Activated effector memory CD4-positive, alpha-beta T cell treated with anti-CD3 and anti-CD28 coated beads, Interleukin-2, amount 50 U/mL, for 16 hours (primary cell): ENCODE measurements around the gene NEBL.
"Not testable (repeated sequence)": the region's sequence is repeated elsewhere in the genome, so short reads cannot be mapped to it uniquely, and the experiment has no call there.

Experiments
- DNase-seq: peaks from one replicate; pipeline ENCODE4 v3.0.0-alpha.2; 2020

Gene NEBL, protein sequence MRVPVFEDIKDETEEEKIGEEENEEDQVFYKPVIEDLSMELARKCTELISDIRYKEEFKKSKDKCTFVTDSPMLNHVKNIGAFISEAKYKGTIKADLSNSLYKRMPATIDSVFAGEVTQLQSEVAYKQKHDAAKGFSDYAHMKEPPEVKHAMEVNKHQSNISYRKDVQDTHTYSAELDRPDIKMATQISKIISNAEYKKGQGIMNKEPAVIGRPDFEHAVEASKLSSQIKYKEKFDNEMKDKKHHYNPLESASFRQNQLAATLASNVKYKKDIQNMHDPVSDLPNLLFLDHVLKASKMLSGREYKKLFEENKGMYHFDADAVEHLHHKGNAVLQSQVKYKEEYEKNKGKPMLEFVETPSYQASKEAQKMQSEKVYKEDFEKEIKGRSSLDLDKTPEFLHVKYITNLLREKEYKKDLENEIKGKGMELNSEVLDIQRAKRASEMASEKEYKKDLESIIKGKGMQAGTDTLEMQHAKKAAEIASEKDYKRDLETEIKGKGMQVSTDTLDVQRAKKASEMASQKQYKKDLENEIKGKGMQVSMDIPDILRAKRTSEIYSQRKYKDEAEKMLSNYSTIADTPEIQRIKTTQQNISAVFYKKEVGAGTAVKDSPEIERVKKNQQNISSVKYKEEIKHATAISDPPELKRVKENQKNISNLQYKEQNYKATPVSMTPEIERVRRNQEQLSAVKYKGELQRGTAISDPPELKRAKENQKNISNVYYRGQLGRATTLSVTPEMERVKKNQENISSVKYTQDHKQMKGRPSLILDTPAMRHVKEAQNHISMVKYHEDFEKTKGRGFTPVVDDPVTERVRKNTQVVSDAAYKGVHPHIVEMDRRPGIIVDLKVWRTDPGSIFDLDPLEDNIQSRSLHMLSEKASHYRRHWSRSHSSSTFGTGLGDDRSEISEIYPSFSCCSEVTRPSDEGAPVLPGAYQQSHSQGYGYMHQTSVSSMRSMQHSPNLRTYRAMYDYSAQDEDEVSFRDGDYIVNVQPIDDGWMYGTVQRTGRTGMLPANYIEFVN

GRCh38 chr10:20897146-20897825 lies at the start of gene NEBL:
Gene NEBL, minus strand, starts transcription at chr10:20897311. Its CDS starts 106 bp downstream, at chr10:20897205.
- no peak for DNase-seq

DNA sequence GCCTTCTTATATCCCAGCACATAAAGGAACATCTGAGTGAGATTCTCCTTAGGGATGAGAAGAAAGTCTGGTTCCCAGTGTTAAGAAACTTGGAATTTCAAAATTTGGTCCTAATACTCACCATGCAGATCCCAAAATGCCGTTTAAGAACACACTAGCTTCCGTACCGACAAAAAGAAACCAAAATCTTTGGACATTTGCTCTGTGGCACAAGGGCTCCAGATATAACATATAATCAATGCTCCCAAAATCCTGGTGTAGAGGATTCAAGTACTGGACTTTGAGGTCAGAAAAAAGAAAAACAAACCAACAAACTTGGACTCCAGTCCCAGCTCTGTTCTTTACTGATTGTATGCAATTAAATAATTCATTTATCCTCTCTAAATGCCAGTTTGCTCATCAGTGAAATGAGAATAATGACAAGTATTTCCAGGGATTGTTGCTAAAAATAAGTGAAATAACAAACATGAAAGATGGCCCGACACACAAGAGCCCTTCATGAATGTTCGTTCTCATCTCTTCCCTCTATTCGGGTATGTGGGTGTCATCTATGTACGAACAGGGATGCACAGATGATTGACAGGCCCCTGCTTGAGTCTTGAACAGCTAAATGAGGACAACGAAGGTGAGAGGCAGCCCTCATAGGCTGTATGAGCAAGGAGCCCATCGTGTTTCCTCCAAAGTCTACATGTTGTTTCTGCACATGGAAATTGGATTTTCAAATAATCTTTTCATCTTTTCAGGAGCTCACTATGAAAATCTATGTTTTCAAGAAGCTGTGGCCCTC lies 48.6 kb upstream of the NEBL start:
- no peak for DNase-seq

GRCh38 chr10:20944789-20945502 lies 47.8 kb upstream of the NEBL start:
- no peak for DNase-seq

GRCh38 chr10:20939414-20939813 lies 42.3 kb upstream of the NEBL start:
- not testable (repeated sequence) for DNase-seq

DNA sequence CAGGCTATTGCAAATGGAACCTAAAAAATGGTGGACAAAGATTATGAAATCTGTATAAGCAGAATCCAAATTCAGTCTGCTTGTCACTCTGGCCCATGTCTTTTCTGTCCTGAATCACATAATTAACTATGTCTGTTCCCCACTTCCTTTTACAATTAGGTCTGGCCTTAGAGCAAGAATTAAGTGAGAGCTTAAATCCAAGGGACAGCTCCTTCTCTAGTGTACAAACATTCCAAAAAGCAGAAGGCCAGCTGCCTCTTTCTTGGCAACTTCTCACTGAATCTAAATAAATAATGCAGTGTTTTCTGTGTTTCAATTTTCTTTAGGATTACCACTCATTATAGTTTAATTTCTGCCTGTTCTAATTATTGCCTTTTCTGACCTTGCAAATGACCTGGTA lies 39.3 kb upstream of the NEBL start:
- no peak for DNase-seq

DNA sequence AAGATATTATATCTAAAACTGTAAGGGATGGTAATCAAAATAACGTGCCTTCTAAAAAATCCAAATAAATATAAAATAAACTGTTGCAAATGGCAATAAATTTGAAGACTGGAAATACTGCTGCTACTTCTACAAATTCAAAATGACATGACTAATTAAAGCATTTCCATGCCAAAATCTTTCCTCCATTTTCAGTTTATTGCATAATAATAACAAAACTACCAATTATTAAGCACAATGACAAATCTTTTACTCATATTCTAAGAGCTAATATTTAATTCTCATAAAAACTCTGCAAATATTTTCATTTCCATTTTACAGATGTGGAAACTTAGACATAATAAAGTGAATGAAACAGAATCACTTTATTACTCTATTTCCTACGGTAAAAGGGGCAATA lies 38.8 kb upstream of the NEBL start:
- no peak for DNase-seq

DNA sequence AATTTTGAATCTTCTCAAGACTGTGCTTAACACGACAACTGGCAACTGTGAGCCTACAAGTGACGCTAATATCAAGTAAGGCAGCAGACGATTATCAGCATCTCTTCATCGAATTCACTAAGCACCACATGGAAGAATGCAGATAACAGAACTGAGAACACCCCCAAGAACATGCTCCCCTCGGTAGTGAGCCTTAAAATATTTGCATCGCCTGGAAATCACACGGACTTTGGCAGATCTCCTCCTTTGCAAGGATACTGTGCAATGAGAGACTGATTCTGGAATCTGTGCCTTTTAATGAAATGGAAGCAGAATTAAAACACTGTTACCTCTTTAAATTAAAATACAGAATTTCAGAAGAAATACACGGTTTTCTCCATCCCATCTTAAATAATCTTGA lies 38.2 kb upstream of the NEBL start:
- no peak for DNase-seq

GRCh38 chr10:20933705-20934104 lies 36.6 kb upstream of the NEBL start:
- DNase-seq, result no peak

- no peak for DNase-seq
Measured at GRCh38 chr10:20932606-20933126, 35.6 kb upstream of the NEBL start.

DNA sequence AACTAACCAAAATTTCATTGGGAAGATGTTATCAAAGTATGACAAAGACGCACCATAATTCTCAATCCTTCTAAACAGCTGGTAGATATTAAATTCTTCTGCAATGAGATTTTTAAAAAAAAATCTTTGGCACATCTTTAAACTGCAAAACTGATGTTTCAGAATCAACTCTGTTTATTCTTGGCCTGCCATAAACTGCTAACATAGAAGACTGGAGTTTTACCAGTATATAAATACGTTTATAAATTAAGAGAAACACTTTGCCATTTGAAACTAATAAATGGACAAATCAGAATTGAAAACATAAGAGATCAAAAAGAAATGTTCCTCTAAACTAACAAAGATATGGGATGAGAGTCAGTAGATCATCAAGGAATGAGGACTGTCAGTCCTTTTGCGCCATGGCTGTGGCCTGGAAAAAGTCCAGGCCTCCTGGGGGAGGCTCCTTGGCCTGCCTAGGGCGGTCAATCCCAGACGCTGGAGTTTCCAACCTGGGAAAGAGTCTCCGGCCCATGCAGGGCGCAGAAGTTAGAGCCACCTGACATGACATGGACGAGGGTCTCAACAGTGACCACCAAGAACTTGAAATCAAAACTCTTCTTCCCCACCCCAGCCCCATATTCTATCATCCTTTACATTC lies 34.2 kb upstream of the NEBL start:
- no peak for DNase-seq

GRCh38 chr10:20927456-20927855 lies 30.3 kb upstream of the NEBL start:
- no peak for DNase-seq

DNA sequence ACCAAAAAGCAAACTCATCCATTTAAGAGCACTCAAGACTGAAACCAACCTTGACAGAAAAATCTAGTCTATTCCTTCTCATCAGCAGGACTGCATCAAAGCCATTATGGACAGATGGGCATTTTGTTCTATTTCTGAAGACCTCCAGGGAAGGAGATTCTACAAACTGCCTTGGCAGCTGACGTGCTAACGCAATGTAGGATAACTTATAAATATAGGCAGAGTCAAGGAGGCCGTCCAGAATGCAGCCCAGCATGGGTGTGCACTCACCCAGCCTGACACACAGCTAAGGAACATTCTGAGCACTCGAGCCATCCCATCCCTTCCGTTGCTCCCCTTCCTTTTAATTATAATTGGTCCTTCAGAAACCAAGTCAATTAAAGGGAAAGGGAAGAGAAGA lies 25.3 kb upstream of the NEBL start:
- DNase-seq, result no peak

DNA sequence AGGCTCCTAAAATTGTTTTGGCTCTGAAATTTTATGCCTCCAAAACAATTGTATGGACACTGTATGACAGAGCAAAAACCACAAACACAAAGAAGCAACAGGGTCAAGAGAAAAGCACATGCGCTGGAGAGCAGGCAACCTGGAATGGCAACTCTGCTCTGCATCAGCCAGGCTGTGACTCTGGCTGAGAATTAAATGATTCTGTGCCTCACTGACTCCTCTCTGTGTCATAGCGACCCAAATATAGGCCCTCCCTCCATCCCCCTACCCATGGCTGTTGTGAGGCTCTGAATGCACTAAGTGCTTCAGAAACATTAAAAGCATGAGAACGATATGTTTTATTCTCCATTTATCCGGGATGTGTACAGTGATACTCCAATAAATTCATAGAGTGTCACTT lies 24.9 kb upstream of the NEBL start:
- DNase-seq, result no peak

DNA sequence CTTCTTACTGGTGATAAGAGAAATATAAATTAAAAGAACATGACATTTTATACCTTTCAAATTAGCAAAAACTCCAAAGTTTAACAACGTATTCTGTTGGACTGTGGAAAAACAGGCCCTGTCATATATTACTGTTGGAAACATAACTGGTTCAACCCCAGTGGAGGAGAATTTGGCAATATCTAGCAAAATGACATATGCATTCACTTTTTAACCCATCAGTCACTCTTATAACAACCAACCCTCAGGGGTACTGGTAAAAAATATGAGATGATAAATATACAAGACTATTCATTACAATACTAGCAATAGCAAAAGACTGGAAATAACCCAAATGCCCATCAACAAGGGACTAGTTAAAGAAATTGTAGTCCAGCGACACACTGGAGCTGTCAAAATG lies 22.9 kb upstream of the NEBL start:
- DNase-seq, result no peak

GRCh38 chr10:20919481-20919880 lies 22.4 kb upstream of the NEBL start:
- DNase-seq, result no peak

DNA sequence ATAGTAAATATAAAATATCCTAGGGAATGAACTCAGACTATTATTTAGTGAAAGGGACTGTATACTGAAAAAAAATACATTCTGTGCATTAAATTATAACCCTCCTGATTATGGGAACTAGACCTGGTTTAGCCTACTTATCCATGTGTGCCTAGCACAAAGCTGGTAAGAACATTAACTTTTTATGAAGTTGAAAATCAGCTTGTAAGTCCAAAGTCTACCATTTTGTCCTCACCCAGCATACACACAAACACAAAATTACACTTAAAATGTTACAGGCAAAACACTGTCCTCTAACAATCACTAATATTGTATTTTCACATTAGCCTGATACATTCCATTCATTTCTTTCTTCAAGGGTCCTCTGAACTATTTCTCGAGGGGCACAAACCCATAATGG lies 19.9 kb upstream of the NEBL start:
- no peak for DNase-seq

- no peak for DNase-seq
Measured at GRCh38 chr10:20912969-20913368, 15.9 kb upstream of the NEBL start.

DNA sequence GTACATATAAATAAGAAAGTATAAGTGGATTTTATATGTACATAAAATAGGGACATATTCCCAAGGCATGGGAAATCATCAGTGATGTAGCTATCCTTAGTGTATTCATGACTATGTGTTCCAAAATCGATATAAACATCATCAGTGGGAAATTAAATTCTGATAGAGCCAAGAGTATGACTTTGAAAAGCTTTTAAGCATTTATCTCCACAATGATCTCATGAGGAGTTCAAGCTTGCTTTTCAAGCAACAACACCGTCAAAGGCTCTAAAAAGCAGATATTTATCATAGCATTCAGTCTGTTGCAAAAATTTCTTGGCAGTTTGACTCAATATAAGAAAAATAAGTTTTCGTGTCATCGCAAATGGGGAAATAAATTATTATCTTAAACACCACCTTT lies 14.5 kb upstream of the NEBL start:
- no peak for DNase-seq

GRCh38 chr10:20909801-20910200 lies 12.7 kb upstream of the NEBL start:
- no peak for DNase-seq

DNA sequence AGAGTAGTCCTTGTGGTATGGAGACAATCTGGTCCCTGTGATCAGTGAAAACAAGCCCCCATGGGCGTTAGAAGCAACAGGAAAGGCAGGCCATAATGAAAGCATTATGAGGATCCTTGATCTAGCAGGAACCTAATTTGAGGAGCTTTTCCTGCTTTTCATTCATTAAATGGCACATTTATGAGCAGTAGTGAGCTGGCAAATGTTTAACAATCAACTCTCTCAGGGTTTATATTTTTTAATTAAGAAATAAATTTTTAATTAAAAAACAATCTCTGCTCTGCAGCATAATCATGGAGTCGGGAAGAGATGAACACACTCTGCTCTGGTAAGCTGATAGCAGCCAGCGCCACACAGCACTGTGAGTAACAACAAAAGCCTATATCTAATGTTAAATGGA lies 11.3 kb upstream of the NEBL start:
- no peak for DNase-seq
